ENCODE results near the gene CRK. TPM values are rescaled to one million over a fixed set of nuclear protein-coding genes. Genes with fewer than 3 reads are reported as not detected.

The CRK gene
- total RNA-seq, 1 donor from 2014 or later, result 83.5 TPM

GRCh38 chr17:1481736-1482135 lies 25.7 kb upstream of the CRK start:
- Histone ChIP-seq H3K4me1 (ENCODE audit: insufficient read depth, low read length) (peaks cover 12% of the 10 kb centered on the region), H3K79me2 (ENCODE audit: insufficient read depth, low read length) (peaks cover 12% of the 10 kb centered on the region), H3K9ac (ENCODE audit: low read length) (no peak overlapping the region), H3K27ac (ENCODE audit: low read depth, low read length) (no peak overlapping the region), H3K27me3 (ENCODE audit: insufficient read depth, low read length) (no peaks in the 10 kb centered on the region), H3K36me3 (ENCODE audit: insufficient read depth, low read length) (peaks cover 14% of the 10 kb centered on the region), H3K4me2 (ENCODE audit: low read length) (no peak overlapping the region), H3K9me3 (ENCODE audit: insufficient read depth, low read depth, low read length) (no peaks in the 10 kb centered on the region), H4K20me1 (ENCODE audit: insufficient read depth, low read length) (peaks cover 35% of the 10 kb centered on the region), H2AFZ (ENCODE audit: low read depth, low read length) (no peak overlapping the region), H3K4me3 (ENCODE audit: insufficient read depth, low read depth, low read length) (no peak overlapping the region)
- FAIRE-seq, result no peak
- H3K4me3 Mint-ChIP-seq (ENCODE audit: unreplicated experiment), result no peak overlapping the region
- H3K36me3 Mint-ChIP-seq (ENCODE audit: low read depth, unreplicated experiment), result peaks cover 15% of the 10 kb centered on the region
- no peak for TF ChIP-seq EZH2 (IDR thresholded peaks at IDR 0.05; ENCODE audit: insufficient read depth, low read length)
- no peak for TF ChIP-seq CTCF (IDR thresholded peaks at IDR 0.05; ENCODE audit: insufficient read depth, low read depth, low read length)
- no peaks in the 10 kb centered on the region for H3K27me3 Mint-ChIP-seq (ENCODE audit: low read depth, unreplicated experiment)
- peaks cover 7% of the 10 kb centered on the region for H3K4me1 Mint-ChIP-seq (ENCODE audit: low read depth, unreplicated experiment)
- H3K9me3 Mint-ChIP-seq (ENCODE audit: unreplicated experiment), result no peaks in the 10 kb centered on the region
- no peak overlapping the region for H3K27ac Mint-ChIP-seq (ENCODE audit: unreplicated experiment)
- DNase-seq (ENCODE audit: low read depth), result no peak

- H3K36me3 ChIP-seq (ENCODE audit: insufficient read depth, low read length), result peaks cover 14% of the 10 kb centered on the region
- no peak overlapping the region for H3K4me2 ChIP-seq (ENCODE audit: low read length)
- Mint-ChIP-seq H3K27ac (ENCODE audit: unreplicated experiment) (no peak overlapping the region), H3K4me1 (ENCODE audit: low read depth, unreplicated experiment) (peaks cover 7% of the 10 kb centered on the region), H3K36me3 (ENCODE audit: low read depth, unreplicated experiment) (peaks cover 19% of the 10 kb centered on the region), H3K27me3 (ENCODE audit: low read depth, unreplicated experiment) (no peaks in the 10 kb centered on the region), H3K4me3 (ENCODE audit: unreplicated experiment) (no peak overlapping the region), H3K9me3 (ENCODE audit: unreplicated experiment) (no peaks in the 10 kb centered on the region)
- H2AFZ ChIP-seq (ENCODE audit: low read depth, low read length), result no peak overlapping the region
- no peaks in the 10 kb centered on the region for H3K9me3 ChIP-seq (ENCODE audit: insufficient read depth, low read depth, low read length)
- FAIRE-seq (no peak), DNase-seq (ENCODE audit: low read depth) (peak; percentile 67)
- H3K4me3 ChIP-seq (ENCODE audit: insufficient read depth, low read depth, low read length), result no peak overlapping the region
- H3K9ac ChIP-seq (ENCODE audit: low read length), result no peak overlapping the region
- no peaks in the 10 kb centered on the region for H3K27me3 ChIP-seq (ENCODE audit: insufficient read depth, low read length)
- peaks cover 40% of the 10 kb centered on the region for H4K20me1 ChIP-seq (ENCODE audit: insufficient read depth, low read length)
- no peak for TF ChIP-seq CTCF (IDR thresholded peaks at IDR 0.05; ENCODE audit: insufficient read depth, low read depth, low read length)
- no peak for TF ChIP-seq EZH2 (IDR thresholded peaks at IDR 0.05; ENCODE audit: insufficient read depth, low read length)
- peaks cover 12% of the 10 kb centered on the region for H3K79me2 ChIP-seq (ENCODE audit: insufficient read depth, low read length)
- H3K27ac ChIP-seq (ENCODE audit: low read depth, low read length), result no peak overlapping the region
- peaks cover 7% of the 10 kb centered on the region for H3K4me1 ChIP-seq (ENCODE audit: insufficient read depth, low read length)
These were observed 24.9 kb upstream of the CRK start for GRCh38 chr17:1480747-1481465.

GRCh38 chr17:1478418-1478817 lies 22.4 kb upstream of the CRK start:
- Mint-ChIP-seq H3K4me1 (ENCODE audit: low read depth, unreplicated experiment) (peaks cover 3% of the 10 kb centered on the region), H3K9me3 (ENCODE audit: unreplicated experiment) (no peaks in the 10 kb centered on the region), H3K27me3 (ENCODE audit: low read depth, unreplicated experiment) (no peaks in the 10 kb centered on the region), H3K36me3 (ENCODE audit: low read depth, unreplicated experiment) (peaks cover 22% of the 10 kb centered on the region), H3K27ac (ENCODE audit: unreplicated experiment) (peak overlapping the region; percentile 26), H3K4me3 (ENCODE audit: unreplicated experiment) (no peak overlapping the region)
- DNase-seq (ENCODE audit: low read depth) (no peak), FAIRE-seq (no peak)
- H4K20me1 ChIP-seq (ENCODE audit: insufficient read depth, low read length), result peaks cover 39% of the 10 kb centered on the region
- H3K27me3 ChIP-seq (ENCODE audit: insufficient read depth, low read length), result no peaks in the 10 kb centered on the region
- no peak overlapping the region for H3K4me2 ChIP-seq (ENCODE audit: low read length)
- TF ChIP-seq CTCF (IDR thresholded peaks at IDR 0.05; ENCODE audit: insufficient read depth, low read depth, low read length) (no peak), EZH2 (IDR thresholded peaks at IDR 0.05; ENCODE audit: insufficient read depth, low read length) (no peak)
- H3K9ac ChIP-seq (ENCODE audit: low read length), result no peak overlapping the region
- H3K27ac ChIP-seq (ENCODE audit: low read depth, low read length), result no peak overlapping the region
- H3K36me3 ChIP-seq (ENCODE audit: insufficient read depth, low read length), result peaks cover 17% of the 10 kb centered on the region
- no peak overlapping the region for H3K4me3 ChIP-seq (ENCODE audit: insufficient read depth, low read depth, low read length)
- H3K79me2 ChIP-seq (ENCODE audit: insufficient read depth, low read length), result peaks cover 2% of the 10 kb centered on the region
- H3K9me3 ChIP-seq (ENCODE audit: insufficient read depth, low read depth, low read length), result no peaks in the 10 kb centered on the region
- no peak overlapping the region for H2AFZ ChIP-seq (ENCODE audit: low read depth, low read length)
- H3K4me1 ChIP-seq (ENCODE audit: insufficient read depth, low read length), result peaks cover 2% of the 10 kb centered on the region

Data from astrocyte (in vitro differentiated cells and primary cell).